LNCaP clone FGC (cell line): ENCODE measurements around the gene SAMD7.

Source experiments
- DNase-seq: peaks from one replicate; pipeline ENCODE4 v3.0.0-alpha.2; 2011; ENCODE audit warnings: low read depth
- H3K4me3 ChIP-seq: 2 replicates; pipeline ENCODE4 v1.5.1; 2011; ENCODE audit warnings: mild to moderate bottlenecking, low read depth, low read length, control low read depth
- TF ChIP-seq, protein P1 (sequence below): IDR thresholded peaks from 2 replicates; pipeline ENCODE4 v1.5.1; 2012; ENCODE audit warnings: mild to moderate bottlenecking; ENCODE audit not compliant: control insufficient read depth, insufficient read depth; ENCODE audit errors: extremely low read depth

SAMD7 gene

DNA sequence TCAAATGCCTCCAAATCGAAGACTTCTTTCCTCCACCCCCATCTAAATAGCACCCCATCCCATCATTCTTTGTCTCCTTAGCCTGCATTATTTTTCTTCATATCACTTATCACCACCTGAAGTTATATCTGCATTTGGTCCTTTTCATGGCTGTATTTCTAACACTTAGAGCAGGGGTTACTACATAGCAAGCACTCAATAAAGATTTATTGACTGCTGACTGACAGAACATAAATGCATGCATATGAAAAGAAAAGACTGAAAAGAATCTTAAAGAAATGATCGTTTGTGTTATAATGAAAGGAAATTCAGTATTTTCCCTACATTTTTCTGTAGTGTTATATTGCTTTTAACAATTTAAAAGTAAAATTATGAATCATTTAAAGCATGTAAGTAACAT, 43.0 kb upstream of the SAMD7 start:
- H3K4me3 ChIP-seq = no peak overlapping the region
- no peak for DNase-seq
- TF ChIP-seq, protein P1, sequence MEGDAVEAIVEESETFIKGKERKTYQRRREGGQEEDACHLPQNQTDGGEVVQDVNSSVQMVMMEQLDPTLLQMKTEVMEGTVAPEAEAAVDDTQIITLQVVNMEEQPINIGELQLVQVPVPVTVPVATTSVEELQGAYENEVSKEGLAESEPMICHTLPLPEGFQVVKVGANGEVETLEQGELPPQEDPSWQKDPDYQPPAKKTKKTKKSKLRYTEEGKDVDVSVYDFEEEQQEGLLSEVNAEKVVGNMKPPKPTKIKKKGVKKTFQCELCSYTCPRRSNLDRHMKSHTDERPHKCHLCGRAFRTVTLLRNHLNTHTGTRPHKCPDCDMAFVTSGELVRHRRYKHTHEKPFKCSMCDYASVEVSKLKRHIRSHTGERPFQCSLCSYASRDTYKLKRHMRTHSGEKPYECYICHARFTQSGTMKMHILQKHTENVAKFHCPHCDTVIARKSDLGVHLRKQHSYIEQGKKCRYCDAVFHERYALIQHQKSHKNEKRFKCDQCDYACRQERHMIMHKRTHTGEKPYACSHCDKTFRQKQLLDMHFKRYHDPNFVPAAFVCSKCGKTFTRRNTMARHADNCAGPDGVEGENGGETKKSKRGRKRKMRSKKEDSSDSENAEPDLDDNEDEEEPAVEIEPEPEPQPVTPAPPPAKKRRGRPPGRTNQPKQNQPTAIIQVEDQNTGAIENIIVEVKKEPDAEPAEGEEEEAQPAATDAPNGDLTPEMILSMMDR = no peak

- DNase-seq = peak; percentile 67
- TF ChIP-seq, protein P1 = no peak
- no peak within 1 kb of the TSS for H3K4me3 ChIP-seq
These were observed 41.7 kb upstream of the SAMD7 start, which contains the start of gene LRRC31 for GRCh38 chr3:169869484-169870220. Gene LRRC31 (minus strand): TSS chr3:169869935. CDS start chr3:169869807, 128 bp downstream.

DNA sequence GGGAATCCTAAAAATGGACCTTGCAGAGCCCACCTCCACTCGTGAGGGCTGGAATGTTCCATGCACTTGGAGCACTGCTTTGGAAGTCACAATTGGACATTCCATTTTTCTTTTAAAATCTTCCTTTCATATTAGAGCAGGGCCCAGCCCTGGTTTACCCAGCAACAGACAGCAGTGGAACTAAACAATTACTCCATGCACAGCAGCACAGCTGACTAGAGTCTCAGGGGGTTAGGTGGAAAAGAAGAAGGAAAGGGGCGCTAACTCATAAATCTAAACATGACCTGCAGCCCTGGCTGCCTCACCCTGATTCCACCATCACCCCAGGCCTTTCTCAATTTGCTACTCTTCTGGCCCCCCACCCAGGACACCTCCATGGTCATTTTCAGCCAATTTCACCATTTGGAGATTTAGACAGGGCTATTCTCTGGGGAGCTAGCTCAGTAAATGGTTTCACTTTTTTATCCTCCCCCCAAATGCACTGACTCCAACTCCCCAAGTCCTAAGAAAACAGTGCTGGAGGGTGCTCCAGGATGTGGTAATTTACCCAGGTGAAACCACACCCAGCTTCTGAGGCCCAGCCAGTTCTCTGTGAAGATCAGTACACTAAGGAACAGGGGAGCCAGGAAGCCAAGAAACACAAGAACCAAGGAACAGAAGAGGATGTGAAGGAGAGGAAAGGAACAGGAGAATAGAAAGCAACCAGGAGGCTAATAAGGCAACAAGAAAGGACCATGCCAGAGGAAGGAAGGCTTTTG, 40.1 kb upstream of the SAMD7 start:
- no peak overlapping the region for H3K4me3 ChIP-seq
- DNase-seq = no peak
- TF ChIP-seq, protein P1 = no peak

GRCh38 chr3:169879013-169879557, 32.3 kb upstream of the SAMD7 start:
- H3K4me3 ChIP-seq = no peak overlapping the region
- TF ChIP-seq, protein P1 = no peak
- no peak for DNase-seq

GRCh38 chr3:169879845-169880575, 31.4 kb upstream of the SAMD7 start:
- H3K4me3 ChIP-seq = no peak overlapping the region
- no peak for DNase-seq
- TF ChIP-seq, protein P1 = no peak

- no peak for DNase-seq
- TF ChIP-seq, protein P1 = no peak
- H3K4me3 ChIP-seq = no peak overlapping the region
These were observed 30.7 kb upstream of the SAMD7 start for GRCh38 chr3:169880576-169881250.
